GM19328 (cell line): Measurements from ENCODE around the gene VPS45.
"Not testable (repeated sequence)": the region's sequence is repeated elsewhere in the genome, so short reads cannot be mapped to it uniquely, and the experiment has no call there.

Experiments
- ATAC-seq: cut with Tn5 transposase; IDR thresholded peaks from one replicate; pipeline ENCODE4 v1.9.1; 2021; ENCODE audit warnings: mild to moderate bottlenecking, moderate library complexity; ENCODE audit not compliant: unreplicated experiment

Gene VPS45

DNA sequence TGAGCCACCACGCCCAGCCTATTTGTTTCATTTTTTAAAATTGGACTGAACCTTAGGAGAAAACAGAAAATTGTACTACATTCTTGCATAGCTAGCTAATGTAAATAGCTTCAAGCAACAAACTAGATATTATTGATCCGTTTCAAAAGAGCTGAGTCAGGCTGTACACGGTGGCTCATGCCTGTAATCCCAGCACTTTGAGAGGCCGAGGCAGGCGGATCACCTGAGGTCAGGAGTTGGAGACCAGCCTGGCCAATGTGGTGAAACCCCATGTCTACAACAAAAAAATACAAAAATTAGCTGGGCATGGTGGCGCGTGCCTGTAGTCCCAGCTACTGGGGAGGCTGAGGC, 118.8 kb downstream of the VPS45 start:
- not testable (repeated sequence) for ATAC-seq

GRCh38 chr1:150186789-150187559, 119.4 kb downstream of the VPS45 start:
- no peak for ATAC-seq

DNA sequence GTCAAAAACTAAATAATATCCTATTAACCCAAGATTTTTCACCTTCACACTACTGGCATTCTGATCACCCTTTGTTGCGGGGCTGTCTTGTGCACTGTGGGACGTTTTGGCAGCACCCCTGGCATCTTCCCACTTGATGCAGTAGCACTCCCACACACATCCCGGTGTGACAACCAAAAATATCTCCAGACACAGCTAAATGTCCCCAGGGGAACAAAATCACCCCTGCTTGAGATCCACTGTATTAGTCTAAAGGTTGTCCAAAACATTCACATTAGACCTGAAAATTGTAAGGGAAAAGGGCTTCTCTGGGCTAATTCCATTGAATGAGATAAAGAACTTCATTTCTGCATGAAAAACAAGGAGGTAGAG, 120.0 kb downstream of the VPS45 start:
- ATAC-seq: no peak

- ATAC-seq: no peak
Measured at GRCh38 chr1:150192012-150192411, 124.4 kb downstream of the VPS45 start.

DNA sequence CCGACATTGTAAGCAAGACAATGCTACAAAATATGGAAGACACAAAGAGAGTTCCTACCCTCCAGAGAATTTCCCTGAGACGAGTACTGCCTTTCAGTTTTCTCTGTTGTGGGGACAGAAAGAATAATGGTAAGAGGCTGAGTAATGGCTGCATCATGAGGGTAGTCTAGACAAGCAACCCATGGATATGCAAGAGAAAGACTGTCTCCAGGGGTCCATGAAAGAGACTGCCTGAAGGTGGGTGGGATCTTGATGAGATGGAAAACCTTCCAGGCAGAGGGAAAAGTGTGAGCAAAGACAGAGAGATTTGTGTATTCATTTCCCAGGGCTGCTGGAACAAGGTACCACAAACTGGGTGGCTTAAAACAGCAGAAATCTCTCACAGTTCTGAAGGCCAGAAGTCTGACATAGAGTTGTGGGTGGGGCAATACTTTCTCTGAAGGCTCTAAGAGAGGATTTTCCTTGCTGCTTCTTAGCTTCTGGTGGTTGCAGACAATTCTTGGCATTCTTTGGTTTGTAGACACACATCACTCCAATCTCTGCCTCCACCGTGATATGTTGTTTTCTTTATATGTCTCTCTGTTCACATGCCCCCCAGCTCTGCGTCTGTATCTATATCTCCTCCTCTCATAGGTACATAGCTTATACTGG, 126.9 kb downstream of the VPS45 start:
- ATAC-seq: no peak
